ENCODE data around the gene KCTD5. TPM values are rescaled to one million over a fixed set of nuclear protein-coding genes. Genes with fewer than 3 reads are reported as not detected.

Gene KCTD5
- total and polyA plus RNA-seq, 9 of the 15 experiments (the other 6 are each of a cell fraction or from before 2014, with no cell fraction given) = 0.73 to 58.3 (median 32.3) TPM

DNA sequence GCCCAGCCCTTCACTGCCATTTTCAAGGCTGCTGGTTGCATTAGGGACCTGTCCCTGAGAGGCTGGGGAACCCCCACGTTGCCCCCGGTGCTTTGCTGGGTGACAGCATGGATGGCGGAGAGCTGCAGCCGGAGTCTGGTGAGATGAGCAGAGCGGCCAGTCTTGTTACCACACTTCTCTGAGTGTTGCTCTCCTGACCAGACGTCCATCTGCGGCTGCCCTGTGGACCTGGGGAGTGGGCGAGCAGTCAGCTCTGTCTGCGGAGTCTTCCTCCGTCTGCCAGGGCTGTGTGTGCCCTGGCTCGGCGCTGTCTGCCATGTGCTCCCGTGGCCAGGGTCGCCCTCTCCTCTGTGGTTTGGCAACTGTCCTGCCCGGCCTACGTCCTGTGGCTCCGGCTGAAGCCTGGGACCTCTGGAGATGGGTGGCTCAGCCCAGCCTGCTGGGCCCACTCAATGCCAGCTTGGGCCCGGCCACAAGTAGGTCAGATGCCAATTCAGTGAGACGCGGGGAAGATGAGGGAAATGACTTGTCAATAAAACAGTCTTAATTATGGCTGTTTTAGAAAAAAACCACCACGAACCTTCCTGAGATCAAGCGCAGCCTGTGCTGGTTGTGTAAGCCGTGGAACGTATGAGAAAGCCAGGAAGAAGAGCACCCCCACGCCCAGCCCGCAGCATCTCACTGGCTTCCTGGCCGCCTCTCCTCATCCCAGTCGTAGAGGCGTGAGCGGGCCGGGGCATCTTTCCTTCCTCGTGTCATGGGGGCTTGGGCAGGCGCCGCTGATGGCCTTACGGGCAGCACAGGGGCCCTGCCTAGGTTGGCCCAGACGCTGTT lies 7.9 kb downstream of the KCTD5 start (continued):
- TF ChIP-seq, protein P1, sequence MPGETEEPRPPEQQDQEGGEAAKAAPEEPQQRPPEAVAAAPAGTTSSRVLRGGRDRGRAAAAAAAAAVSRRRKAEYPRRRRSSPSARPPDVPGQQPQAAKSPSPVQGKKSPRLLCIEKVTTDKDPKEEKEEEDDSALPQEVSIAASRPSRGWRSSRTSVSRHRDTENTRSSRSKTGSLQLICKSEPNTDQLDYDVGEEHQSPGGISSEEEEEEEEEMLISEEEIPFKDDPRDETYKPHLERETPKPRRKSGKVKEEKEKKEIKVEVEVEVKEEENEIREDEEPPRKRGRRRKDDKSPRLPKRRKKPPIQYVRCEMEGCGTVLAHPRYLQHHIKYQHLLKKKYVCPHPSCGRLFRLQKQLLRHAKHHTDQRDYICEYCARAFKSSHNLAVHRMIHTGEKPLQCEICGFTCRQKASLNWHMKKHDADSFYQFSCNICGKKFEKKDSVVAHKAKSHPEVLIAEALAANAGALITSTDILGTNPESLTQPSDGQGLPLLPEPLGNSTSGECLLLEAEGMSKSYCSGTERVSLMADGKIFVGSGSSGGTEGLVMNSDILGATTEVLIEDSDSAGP (CRISPR knock-in tag; IDR thresholded peaks at IDR 0.05) = no peak

DNA sequence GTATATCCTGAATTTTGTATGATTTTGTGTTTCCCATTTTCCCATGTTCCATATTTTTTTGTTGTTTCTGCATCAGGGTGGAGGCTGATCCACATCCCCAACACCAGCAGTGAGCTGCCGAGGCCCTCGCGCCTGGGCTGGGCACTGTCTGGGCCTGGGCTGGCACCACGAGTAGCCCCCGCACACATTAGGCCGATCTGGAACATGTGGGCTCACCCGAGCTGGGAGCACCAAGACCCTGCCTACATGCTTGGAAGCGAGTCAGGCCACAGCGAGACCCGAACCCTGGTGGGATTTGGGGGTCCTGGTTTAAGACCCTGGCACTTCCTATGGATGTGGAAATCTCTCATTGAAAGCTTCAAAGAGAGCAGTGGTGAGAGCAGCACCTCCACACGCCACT lies 8.5 kb downstream of the KCTD5 start:
- no peak overlapping the region for H3K27ac ChIP-seq (ENCODE audit: extremely low read depth, low read depth, low read length)
- 91% methylated on average over 11 of the region's 11 CpGs for WGBS (ENCODE audit: insufficient coverage, low coverage, missing lambda C conversion rate)
- no peak overlapping the region for H2AFZ ChIP-seq (ENCODE audit: low read depth, low read length)
- H3K9me3 ChIP-seq (replicated peaks; ENCODE audit: control insufficient read depth, insufficient read depth, low read depth, low read length) = no peaks in the 10 kb centered on the region
- no TSS peak for BruUV-seq (replicated peaks)
- DNase-seq (ENCODE audit: extremely low read depth in 1 of 4, low spot score in 3 of 4) (peak in 1 of 4 experiments; percentile 4), FAIRE-seq (no peak), ATAC-seq (no peak)
- ChIA-PET POLR2A (interaction anchor here (1.4 to 2.2 kb wide), 2 partner anchors 8 to 13 kb away, joined by 4 to 5 read pairs; partner anchors contain the start of gene KCTD5), CTCF (ENCODE audit: low intra/inter-chr PET ratio) (no interaction called here)
- in situ Hi-C loops (cut with MboI) = loop anchor here (5.0 kb wide), 1 partner anchor 79 kb away; no protein-coding TSS in a partner anchor
- H3K4me1 ChIP-seq (replicated peaks in 1 of 2; ENCODE audit: control insufficient read depth in 2 of 2, insufficient read depth in 2 of 2, low read length in 2 of 2) = peaks cover 5 to 47% of the 10 kb centered on the region in 2 experiments
- H3K27me3 ChIP-seq (ENCODE audit: control insufficient read depth in 2 of 2, insufficient read depth in 2 of 2, low read length in 2 of 2) = no peaks in the 10 kb centered on the region
- H3K9ac ChIP-seq (ENCODE audit: insufficient read depth in 1 of 2, low read depth in 2 of 2, low read length in 2 of 2) = peak overlapping the region in 1 of 2 experiments; percentile 52; a peak in 2 of 4 replicates
- H3K79me2 ChIP-seq (ENCODE audit: control insufficient read depth, insufficient read depth, low read length) = peaks cover 13% of the 10 kb centered on the region
- no peak overlapping the region for H3K4me2 ChIP-seq (ENCODE audit: insufficient read depth, low read length)
- peaks cover 21% of the 10 kb centered on the region for H4K20me1 ChIP-seq (replicated peaks; ENCODE audit: control insufficient read depth, insufficient read depth, low read length)
- H3K9me1 ChIP-seq (ENCODE audit: control insufficient read depth, insufficient read depth, low read length) = peaks cover 4% of the 10 kb centered on the region
- intact Hi-C loops (cut with micrococcal nuclease) = no loop called here
- no peak overlapping the region for H3K4me3 ChIP-seq
- H3K36me3 ChIP-seq (ENCODE audit: control insufficient read depth, insufficient read depth, low read length) = peaks cover 27% of the 10 kb centered on the region; the same call in 2 of the 3 replicates
- TF ChIP-seq SNIP1 (IDR thresholded peaks at IDR 0.05; ENCODE audit: low read depth) = no peak
- TF ChIP-seq ZNF79 (CRISPR knock-in tag; IDR thresholded peaks at IDR 0.05; ENCODE audit: low read depth) = no peak
- no peak for TF ChIP-seq TEAD1 (CRISPR knock-in tag; IDR thresholded peaks at IDR 0.05)
- TF ChIP-seq POLR2AphosphoS5 (IDR thresholded peaks at IDR 0.05; ENCODE audit: control insufficient read depth, insufficient read depth, low read depth, low read length) = no peak
- no peak for TF ChIP-seq ZNF274 (IDR thresholded peaks at IDR 0.05; ENCODE audit: borderline replicate concordance, low read depth, low read length)
- no peak for TF ChIP-seq PHB (CRISPR knock-in tag; IDR thresholded peaks at IDR 0.05)
- no peak for TF ChIP-seq NR1H2 (CRISPR knock-in tag; IDR thresholded peaks at IDR 0.05)
- TF ChIP-seq, protein P2, sequence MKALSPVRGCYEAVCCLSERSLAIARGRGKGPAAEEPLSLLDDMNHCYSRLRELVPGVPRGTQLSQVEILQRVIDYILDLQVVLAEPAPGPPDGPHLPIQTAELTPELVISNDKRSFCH (CRISPR knock-in tag; IDR thresholded peaks at IDR 0.05) = no peak
- TF ChIP-seq, protein P2 (tag; IDR thresholded peaks at IDR 0.05) = no peak
- TF ChIP-seq BRD4 (IDR thresholded peaks at IDR 0.05) = no peak
- no peak for TF ChIP-seq CREM (IDR thresholded peaks at IDR 0.05; ENCODE audit: low read depth)
- no peak for TF ChIP-seq ZNF133 (CRISPR knock-in tag; IDR thresholded peaks at IDR 0.05)
- no peak for TF ChIP-seq ZFP1 (CRISPR knock-in tag; IDR thresholded peaks at IDR 0.05)
- no peak for TF ChIP-seq GTF2F1 (IDR thresholded peaks at IDR 0.05; ENCODE audit: low read depth, low read length)
- TF ChIP-seq, protein P3, sequence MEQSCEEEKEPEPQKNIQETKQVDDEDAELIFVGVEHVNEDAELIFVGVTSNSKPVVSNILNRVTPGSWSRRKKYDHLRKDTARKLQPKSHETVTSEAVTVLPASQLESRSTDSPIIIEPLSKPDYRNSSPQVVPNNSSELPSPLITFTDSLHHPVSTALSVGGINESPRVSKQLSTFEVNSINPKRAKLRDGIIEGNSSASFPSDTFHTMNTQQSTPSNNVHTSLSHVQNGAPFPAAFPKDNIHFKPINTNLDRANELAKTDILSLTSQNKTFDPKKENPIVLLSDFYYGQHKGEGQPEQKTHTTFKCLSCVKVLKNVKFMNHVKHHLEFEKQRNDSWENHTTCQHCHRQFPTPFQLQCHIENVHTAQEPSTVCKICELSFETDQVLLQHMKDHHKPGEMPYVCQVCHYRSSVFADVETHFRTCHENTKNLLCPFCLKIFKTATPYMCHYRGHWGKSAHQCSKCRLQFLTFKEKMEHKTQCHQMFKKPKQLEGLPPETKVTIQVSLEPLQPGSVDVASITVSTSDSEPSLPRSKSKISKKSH (CRISPR knock-in tag; IDR thresholded peaks at IDR 0.05) = no peak
- TF ChIP-seq, protein P4, sequence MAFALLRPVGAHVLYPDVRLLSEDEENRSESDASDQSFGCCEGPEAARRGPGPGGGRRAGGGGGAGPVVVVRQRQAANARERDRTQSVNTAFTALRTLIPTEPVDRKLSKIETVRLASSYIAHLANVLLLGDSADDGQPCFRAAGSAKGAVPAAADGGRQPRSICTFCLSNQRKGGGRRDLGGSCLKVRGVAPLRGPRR (CRISPR knock-in tag; IDR thresholded peaks at IDR 0.05) = no peak
- no peak for TF ChIP-seq NR3C1 (CRISPR knock-in tag; IDR thresholded peaks at IDR 0.05)
